ENCODE results near the gene CPNE9.

CPNE9 gene

DNA sequence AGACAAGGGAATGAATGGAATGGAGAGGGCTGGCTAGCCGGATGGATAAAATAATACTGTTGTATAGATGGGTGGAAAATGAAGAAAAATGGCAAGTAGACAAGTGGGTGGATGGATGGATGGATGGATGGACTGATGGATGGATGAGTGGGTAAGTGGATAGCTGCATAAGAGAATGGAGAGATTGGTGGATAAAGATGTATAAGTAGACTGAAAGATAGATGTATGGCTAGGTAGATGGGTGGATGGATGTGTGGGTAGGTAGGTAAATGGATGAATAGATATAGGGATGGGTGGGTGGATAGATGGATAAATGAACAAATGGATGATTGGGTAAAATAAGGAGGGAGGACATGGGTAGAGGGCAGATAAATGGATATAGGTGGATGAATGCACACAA is 13.9 kb downstream of the CPNE9 start:
- no peak for DNase-seq

DNA sequence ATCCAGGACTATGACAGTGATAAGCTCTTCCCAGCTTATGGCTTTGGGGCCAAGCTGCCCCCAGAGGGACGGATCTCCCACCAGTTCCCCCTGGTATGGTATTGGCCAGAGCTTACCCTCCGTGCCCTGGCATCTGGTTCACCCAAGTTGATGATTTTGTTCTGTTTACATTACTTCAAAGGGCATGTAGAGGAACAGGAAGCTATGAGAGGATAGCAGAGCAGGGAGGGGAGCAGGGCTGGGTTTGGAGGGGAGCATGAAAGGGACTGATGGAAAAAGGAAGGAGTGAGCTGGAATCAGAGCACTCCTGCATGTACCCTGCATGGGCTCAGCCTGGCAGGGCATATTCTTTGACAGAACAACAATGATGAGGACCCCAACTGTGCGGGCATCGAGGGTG is 14.5 kb downstream of the CPNE9 start:
- no peak for DNase-seq

GRCh38 chr3:9721015-9721699 is 17.5 kb downstream of the CPNE9 start:
- no peak for DNase-seq

- no peak for DNase-seq
These were observed 18.0 kb downstream of the CPNE9 start for GRCh38 chr3:9721700-9722060.

DNA sequence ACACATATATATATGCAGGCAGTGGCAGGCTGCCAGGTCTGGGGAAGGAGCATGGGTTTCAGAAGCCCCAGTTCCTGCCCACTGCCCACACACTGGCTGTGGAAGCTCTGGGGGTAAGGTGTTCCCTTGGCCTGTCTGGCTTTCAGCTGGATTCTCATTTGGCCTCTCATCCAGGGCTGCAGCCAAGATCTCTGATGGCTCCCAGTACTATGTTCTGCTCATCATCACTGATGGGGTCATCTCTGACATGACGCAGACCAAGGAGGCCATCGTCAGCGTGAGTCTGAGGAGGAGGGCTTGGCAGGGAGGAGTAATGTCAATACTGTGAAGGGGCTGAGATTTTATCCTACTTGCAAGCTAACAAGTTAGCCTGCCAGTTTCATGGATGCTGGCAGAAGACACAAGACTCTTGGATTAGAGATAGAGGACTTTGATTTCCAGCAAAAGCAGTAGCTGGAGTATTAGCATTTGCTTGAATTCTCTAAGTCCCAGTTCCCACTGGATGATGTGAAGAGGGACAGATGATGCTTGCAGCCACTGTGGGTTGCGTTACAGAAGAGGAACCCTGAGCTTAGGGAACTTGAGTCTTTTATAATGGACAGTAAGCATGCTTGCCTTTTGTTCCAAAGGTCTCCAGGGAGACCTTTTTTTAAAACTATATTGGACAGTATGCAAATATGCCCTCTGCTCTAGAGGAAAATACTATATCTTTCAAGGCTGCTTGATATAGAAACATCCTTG is 22.3 kb downstream of the CPNE9 start:
- DNase-seq, result no peak

DNA sequence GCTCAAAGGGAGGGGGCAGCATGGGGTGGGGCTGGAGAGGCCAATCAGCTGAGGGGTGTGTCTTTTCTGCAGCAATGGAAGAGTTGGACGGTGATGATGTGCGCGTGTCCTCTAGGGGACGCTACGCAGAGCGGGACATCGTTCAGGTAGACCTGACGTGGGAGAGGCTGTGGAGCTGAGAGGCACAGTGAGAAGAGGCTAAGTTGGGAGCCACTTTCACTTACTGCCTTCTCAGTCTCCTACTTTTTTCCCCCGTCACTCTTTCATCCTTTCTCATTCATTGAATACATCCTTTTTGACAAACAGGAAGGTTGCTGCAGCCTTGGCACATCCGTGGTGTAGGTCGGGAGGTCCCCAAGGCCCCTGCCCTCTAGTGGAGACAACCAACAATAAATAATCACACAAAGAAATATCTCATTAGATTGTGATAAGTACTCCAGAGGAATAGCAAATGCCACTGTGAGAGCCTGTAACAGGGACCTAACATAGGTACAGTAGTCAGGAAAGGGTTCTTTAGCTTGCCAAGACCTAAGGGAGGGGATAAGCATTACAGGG is 23.5 kb downstream of the CPNE9 start:
- peak; percentile 48 for DNase-seq

DNA sequence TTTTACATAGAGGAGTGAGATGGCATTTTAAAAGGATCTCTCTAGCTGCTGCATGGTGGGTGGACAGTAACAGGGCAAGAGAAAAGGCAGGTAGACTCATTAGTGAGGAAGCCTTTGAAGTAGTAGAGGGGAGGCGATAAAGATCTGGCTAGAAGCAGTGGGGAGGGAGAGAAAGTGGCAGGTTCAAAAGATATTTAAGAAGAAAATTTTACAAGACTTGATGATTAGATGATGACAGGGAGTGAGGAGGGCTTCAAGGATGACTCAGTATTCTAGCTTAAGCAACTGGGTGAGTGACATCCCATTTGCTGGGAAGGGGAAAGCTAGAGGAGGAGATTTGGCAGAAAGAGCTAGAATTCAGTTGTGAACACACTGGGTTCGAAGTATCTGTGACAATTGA is 24.1 kb downstream of the CPNE9 start:
- no peak for DNase-seq

DNA sequence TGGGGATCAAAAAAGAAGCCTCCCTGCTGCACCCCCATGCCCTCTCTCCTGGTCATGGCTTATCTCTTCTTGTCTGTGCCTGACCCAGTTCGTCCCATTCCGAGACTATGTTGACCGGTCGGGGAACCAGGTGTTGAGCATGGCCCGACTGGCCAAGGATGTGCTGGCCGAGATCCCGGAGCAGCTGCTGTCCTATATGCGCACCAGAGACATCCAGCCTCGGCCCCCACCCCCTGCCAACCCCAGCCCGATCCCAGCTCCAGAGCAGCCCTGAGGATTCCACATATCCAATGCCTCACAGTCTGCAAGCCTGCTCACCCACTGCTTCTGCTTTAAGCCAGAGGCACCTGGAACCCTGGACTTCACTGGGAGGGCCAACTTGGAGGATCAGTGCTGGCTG is 25.8 kb downstream of the CPNE9 start:
- no peak for DNase-seq

DNA sequence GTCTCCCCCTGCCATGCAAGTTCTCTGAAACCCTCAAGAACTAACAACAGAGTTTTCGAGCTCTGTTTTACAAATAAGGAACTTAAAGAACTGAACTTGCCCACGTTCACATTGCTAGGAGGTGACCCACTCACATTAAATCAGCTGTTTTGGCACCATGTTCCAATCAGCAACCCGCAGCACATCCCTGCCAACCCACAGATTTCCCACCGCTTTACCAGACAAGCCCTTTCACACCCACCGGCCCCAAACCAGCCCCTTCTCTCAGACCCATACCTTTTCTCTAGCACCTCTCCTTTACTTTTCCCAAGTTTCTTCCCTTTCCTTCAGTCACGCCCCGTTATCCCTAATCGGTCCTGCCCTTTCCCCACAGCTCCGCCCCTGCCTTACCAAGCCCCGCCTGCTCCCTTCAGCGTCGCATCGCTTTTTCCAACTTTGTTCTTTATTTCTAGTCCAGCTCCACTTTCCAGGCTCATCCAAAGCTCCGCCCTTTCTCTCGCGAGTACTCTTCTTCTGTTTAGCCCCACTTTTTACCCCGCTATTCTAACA is 27.1 kb downstream of the CPNE9 start:
- no peak for DNase-seq

GRCh38 chr3:9731206-9732079 is 27.8 kb downstream of the CPNE9 start, which contains the start of gene BRPF1:
Gene BRPF1 (plus strand): TSS chr3:9731735. CDS start chr3:9734141, 2,406 bp downstream.
- peak; percentile 100 for DNase-seq

- DNase-seq, result peak; percentile 37
These were observed 28.6 kb downstream of the CPNE9 start for GRCh38 chr3:9732080-9732739.

- DNase-seq, result no peak
These were observed 29.1 kb downstream of the CPNE9 start for GRCh38 chr3:9732740-9733115.

DNA sequence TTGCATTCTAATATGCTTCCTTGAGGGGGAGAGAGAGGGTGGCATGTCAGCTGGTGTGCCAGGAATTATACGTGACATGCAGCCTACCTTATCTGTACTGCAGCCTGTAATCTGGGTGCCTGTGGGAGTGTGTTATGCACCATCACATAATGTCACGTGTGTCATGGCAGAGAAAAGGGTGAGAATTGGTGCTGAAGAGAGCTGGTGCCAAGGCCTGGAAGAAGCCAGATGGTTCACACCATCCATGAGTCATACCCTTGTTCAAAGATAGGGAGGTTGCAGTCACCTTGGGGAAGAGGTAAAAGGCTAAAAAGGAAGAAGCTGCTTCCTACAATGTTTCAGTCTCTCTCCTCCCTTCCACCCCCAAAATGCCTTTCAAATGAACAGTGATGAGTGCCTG is 33.2 kb downstream of the CPNE9 start:
- DNase-seq, result no peak

DNA sequence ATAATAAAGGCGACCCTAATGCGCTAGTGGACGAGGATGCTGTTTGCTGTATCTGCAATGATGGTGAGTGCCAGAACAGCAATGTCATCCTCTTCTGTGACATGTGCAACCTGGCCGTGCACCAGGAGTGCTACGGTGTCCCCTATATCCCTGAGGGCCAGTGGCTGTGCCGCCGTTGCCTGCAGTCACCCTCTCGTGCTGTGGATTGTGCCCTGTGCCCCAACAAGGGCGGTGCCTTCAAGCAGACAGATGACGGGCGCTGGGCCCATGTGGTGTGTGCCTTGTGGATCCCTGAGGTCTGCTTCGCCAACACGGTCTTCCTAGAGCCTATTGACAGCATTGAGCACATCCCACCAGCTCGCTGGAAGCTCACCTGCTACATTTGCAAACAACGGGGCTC is 35.5 kb downstream of the CPNE9 start:
- DNase-seq, result no peak

GRCh38 chr3:9742560-9742959 is 38.9 kb downstream of the CPNE9 start:
- no peak for DNase-seq

DNA sequence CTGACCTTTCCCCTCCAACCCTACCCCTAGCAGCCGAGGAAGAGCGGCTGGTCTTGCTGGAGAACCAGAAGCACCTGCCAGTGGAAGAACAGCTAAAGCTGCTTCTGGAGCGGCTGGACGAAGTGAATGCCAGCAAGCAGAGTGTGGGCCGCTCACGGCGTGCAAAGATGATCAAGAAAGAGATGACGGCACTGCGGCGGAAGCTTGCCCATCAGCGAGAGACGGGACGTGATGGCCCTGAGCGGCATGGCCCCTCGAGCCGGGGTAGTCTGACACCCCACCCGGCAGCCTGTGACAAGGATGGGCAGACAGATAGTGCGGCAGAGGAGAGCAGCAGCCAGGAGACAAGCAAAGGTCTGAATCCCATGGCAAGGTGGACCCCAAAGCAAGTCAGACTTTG is 39.9 kb downstream of the CPNE9 start:
- no peak for DNase-seq

DNA sequence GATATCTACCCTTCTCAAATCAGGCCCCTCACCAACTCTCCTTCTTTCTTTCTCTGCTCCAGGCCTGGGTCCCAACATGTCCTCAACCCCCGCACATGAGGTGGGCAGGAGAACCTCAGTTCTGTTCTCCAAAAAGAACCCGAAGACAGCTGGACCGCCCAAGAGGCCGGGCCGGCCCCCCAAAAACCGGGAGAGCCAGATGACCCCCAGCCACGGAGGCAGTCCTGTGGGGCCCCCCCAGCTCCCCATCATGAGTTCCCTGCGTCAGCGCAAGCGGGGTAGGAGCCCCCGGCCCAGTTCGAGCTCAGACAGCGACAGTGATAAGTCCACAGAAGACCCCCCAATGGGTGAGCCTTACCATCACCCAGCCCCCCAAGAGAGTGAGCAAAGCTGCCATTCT is 40.5 kb downstream of the CPNE9 start:
- DNase-seq, result no peak

GRCh38 chr3:9745521-9745920 is 41.9 kb downstream of the CPNE9 start:
- no peak for DNase-seq

DNA sequence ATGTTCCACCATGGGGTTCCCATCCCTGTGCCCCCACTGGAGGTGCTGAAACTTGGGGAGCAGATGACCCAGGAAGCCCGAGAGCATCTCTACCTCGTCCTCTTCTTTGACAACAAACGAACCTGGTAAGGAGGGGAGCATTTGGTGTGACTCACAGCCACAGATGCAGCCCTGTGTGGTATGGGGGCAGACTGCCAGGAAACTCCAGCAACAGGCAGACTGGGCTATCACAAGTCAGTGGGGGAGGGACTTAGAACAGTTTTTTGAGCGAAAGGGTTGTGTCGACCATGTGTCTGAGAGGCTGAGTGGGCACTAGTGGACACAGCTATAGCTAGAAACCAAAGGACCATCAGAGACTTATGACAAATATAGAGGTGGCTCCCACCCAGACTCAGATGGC is 42.7 kb downstream of the CPNE9 start:
- DNase-seq, result no peak

DNA sequence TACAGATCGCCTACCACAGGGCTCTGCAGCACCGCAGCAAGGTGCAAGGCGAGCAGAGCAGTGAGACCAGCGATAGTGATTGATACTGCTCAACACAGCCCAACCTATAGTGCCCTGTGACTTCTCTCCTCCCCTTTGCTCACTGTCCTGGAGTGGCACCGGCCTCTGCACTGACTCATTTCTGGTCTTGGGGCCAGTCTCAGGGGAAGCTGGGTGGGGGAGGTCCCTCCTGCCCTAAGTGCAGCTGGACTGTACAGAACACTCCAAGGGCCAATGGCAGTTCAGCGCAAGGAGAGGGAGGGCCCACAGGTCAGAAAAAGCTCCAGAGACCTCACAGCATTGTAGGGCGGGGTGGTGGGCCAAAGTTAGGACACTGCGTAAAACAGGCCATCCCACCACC is 43.6 kb downstream of the CPNE9 start:
- DNase-seq, result no peak

DNA sequence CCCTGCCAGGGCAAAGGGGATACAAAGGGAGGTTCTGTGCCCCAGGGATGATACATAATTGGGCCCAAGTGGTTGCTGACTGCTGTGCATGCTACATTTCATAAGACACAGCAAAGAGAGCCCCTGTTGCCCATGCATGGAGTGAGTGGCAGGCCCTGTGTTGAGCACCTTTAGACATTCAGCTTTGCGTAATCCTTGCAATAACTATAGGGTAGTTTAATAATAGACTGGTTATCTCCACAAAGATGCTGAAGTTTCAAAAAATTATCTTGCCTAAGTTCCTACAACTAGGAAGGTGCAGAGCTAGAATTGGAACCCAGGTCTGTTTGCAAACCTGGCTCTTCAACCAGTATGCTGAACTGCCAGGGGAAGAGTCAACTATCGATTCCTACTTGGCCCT is 44.4 kb downstream of the CPNE9 start:
- DNase-seq, result no peak

DNA sequence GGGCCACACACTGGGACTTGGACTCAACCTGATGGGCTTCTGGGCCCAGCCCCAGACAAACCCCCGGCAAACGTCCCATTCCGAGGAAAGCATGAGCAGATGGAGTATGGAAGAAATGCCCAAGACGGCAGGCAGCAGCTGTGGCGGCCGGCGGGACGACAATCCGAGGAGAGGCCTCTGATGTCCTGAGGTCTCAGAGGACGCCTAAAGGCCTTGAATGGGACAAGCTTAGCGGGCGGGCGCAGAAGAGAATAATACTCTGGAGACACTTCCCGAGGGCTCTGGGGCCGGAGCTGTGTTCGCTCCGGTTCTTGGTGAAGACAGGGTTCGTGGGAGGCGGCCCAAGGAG is 45.6 kb downstream of the CPNE9 start:
- no peak for DNase-seq
